Right cardiac atrium (tissue), 5 donors: ENCODE data around the gene ZNF501. TPM values are rescaled to one million over a fixed set of nuclear protein-coding genes. Genes with fewer than 3 reads are reported as not detected.

Source experiments
- ATAC-seq, 2 donors: fragments of 200-7000 bp; cut with Tn5 transposase; one replicate each; pipeline versions ENCODE4 v1.8.0 to v1.9.1; 2020; ENCODE audit warnings: moderate library complexity in 2 of 2, mild to moderate bottlenecking in 1 of 2
- DNase-seq, 3 donors: peaks; one replicate each; pipeline ENCODE4 v3.0.0-alpha.2; 2020
- H3K27ac ChIP-seq: one replicate; pipeline ENCODE4 v1.5.1; 2013; ENCODE audit warnings: mild to moderate bottlenecking, low read length, control low read depth, moderate library complexity
- H3K27me3 ChIP-seq: one replicate; pipeline ENCODE4 v1.6.1; 2013; ENCODE audit not compliant: control insufficient read depth, insufficient read depth
- H3K4me1 ChIP-seq: one replicate; pipeline ENCODE4 v1.6.1; 2013; ENCODE audit warnings: low read length; ENCODE audit not compliant: control insufficient read depth, insufficient read depth
- H3K4me3 ChIP-seq: one replicate; pipeline ENCODE4 v1.5.1; 2013; ENCODE audit warnings: low read length, control low read depth
- H3K9me3 ChIP-seq: one replicate; pipeline ENCODE4 v1.6.1; 2013; ENCODE audit warnings: low read length; ENCODE audit not compliant: control insufficient read depth
- WGBS: extraction: QIAGEN DNeasy Blood & Tissue Kit; methylation state at CpG from one replicate; pipeline ENCODE4 v1.1.7; 2013; 5-methylcytosine and 5-hydroxymethylcytosine counted together
- intact Hi-C, 4 donors: fragments of 100-400 bp; cut with DNase I; formaldehyde crosslinking; loops; one replicate each; pipeline versions ENCODE4 v1.11.0 to v1.14.0; 2022 to 2023
- polyA plus RNA-seq: library from polyadenylated mRNA; stranded (reverse); fragments of 200-250 nt; gene quantifications from one replicate; pipeline ENCODE4 v1.2.3, GENCODE V29; 2013
- total RNA-seq, 4 donors: library from RNA; stranded (reverse); fragmentation: NEBNext Ultra II Directional; extraction: Animal tissue kit (Norgen Biotek cat#: 25700); gene quantifications; one replicate each; pipeline ENCODE4 v1.2.1, GENCODE V29; 2021
- donor health status: healthy with polysubstance abuse.
- donor health status: DM: no; HTN: yes; CAD: no.
- donor health status: DM: no; HTN: no; CAD: no.
- donor health status: DM: no; HTN: yes; CAD: no; lungs with severe emphysema.
- donor health status: DM: yes; HTN: yes; CAD: no.

Gene ZNF501
- total and polyA plus RNA-seq, 5 donors: 1.9 to 6.3 (median 5.4) TPM

DNA sequence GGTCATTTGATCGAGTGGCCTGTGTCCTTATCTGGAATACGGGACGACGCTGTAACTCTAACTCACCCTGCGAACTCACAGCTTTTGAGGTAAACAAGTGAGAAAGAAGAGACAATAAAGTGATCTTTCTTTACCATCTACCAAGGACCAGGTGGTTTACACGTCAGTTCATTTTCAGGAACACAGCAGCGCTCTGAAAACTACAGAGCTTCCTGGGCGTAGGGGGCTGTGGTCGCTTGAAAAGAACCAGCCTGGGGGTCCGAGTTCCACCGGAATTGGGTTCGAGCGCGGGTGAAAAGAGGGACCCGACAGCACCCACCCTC, 31.6 kb downstream of the ZNF501 start:
- H3K9me3 ChIP-seq: no peaks in the 10 kb centered on the region
- H3K4me1 ChIP-seq: no peaks in the 10 kb centered on the region
- ATAC-seq (no peak), DNase-seq (no peak)
- intact Hi-C loops: loop anchor here in 1 of 4 donors (10.0 kb wide), 1 partner anchor 104 kb away; the partner anchor contains the start of gene TMEM42
- 2% methylated on average over 15 of the region's 15 CpGs for WGBS
- no peaks in the 10 kb centered on the region for H3K27me3 ChIP-seq
- peak overlapping the region; percentile 15 for H3K27ac ChIP-seq
- H3K4me3 ChIP-seq: peak overlapping the region; percentile 90

- H3K4me1 ChIP-seq: no peaks in the 10 kb centered on the region
- ATAC-seq: peak; percentile 100
- intact Hi-C loops: loop anchor here in 1 of 4 donors (10.0 kb wide), 1 partner anchor 103 kb away; the partner anchor contains the start of gene TMEM42
- H3K27me3 ChIP-seq: no peaks in the 10 kb centered on the region
- peak within 1 kb of the TSS; percentile 15 for H3K27ac ChIP-seq
- whole genome bisulfite sequencing: 1% methylated on average over 64 of the region's 64 CpGs
- peak; percentile 98 to 99 (median 99) for DNase-seq
- peak within 1 kb of the TSS; percentile 90 for H3K4me3 ChIP-seq
- no peaks in the 10 kb centered on the region for H3K9me3 ChIP-seq
Observed at GRCh38 chr3:44761424-44762169, 32.2 kb downstream of the ZNF501 start, which contains the start of the genes KIAA1143 and KIF15. Gene KIAA1143 (minus strand): TSS chr3:44761619. CDS start chr3:44761602, 17 bp downstream. Gene KIF15 (plus strand): TSS chr3:44761794. CDS start chr3:44761866, 72 bp downstream.

DNA sequence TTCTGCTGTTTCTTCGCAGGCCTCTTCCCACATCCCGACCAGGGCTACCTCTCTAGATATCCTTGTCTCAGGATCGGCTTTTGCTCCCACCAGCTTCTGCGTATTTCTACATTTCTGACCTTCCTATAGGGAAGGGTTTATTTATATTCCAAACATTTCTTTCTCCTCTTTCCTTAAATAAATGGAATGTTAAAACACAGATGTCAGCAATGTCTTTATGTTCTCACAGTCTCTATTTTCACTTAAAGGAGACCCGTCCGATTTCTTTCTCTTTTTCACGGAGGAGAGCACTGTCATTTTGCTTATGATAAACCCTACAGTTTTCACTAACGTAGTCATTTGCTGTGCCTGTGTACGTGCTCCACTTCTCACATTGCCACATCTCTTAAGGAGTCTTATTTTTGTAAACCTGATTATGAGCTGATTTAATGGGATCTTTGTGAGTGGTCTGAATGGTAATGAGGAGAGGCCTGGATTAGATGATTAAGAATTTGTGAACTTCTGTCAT, 32.8 kb downstream of the ZNF501 start:
- Histone ChIP-seq H3K4me1 (no peaks in the 10 kb centered on the region), H3K27ac (no peak overlapping the region), H3K27me3 (no peaks in the 10 kb centered on the region), H3K4me3 (peak overlapping the region; percentile 65), H3K9me3 (no peaks in the 10 kb centered on the region)
- WGBS: 2% methylated on average over 9 of the region's 9 CpGs
- intact Hi-C loops: loop anchor here in 1 of 4 donors (10.0 kb wide), 1 partner anchor 103 kb away; the partner anchor contains the start of gene TMEM42
- DNase-seq: no peak
- ATAC-seq: no peak

- Histone ChIP-seq H3K4me3 (no peak overlapping the region), H3K9me3 (no peaks in the 10 kb centered on the region), H3K27ac (no peak overlapping the region), H3K27me3 (no peaks in the 10 kb centered on the region), H3K4me1 (no peaks in the 10 kb centered on the region)
- WGBS: 38% methylated on average over 5 of the region's 5 CpGs
- intact Hi-C loops: loop anchor here in 1 of 4 donors (10.0 kb wide), 1 partner anchor 102 kb away; the partner anchor contains the start of gene TMEM42
- no peak for ATAC-seq
- no peak for DNase-seq
Observed at GRCh38 chr3:44762690-44763089, 33.3 kb downstream of the ZNF501 start.

- Histone ChIP-seq H3K4me1 (no peaks in the 10 kb centered on the region), H3K27ac (no peak overlapping the region), H3K9me3 (no peaks in the 10 kb centered on the region), H3K27me3 (no peaks in the 10 kb centered on the region), H3K4me3 (no peak overlapping the region)
- ATAC-seq (no peak), DNase-seq (no peak)
- intact Hi-C loops: loop anchor here in 1 of 4 donors (10.0 kb wide), 1 partner anchor 101 kb away; the partner anchor contains the start of gene TMEM42
Observed at GRCh38 chr3:44764248-44764647, 34.8 kb downstream of the ZNF501 start.

- intact Hi-C loops: no loop called here
- no peaks in the 10 kb centered on the region for H3K27me3 ChIP-seq
- no peaks in the 10 kb centered on the region for H3K4me1 ChIP-seq
- ATAC-seq (no peak), DNase-seq (no peak)
- no peak overlapping the region for H3K27ac ChIP-seq
- no peaks in the 10 kb centered on the region for H3K9me3 ChIP-seq
- no peak overlapping the region for H3K4me3 ChIP-seq
- WGBS: 97% methylated on average over 1 of the region's 1 CpG
Observed at GRCh38 chr3:44771424-44772098, 42.1 kb downstream of the ZNF501 start.

GRCh38 chr3:44772099-44772442, 42.6 kb downstream of the ZNF501 start:
- ATAC-seq (no peak), DNase-seq (no peak)
- no peak overlapping the region for H3K4me3 ChIP-seq
- intact Hi-C loops: no loop called here
- H3K9me3 ChIP-seq: no peaks in the 10 kb centered on the region
- no peaks in the 10 kb centered on the region for H3K27me3 ChIP-seq
- H3K27ac ChIP-seq: no peak overlapping the region
- no peaks in the 10 kb centered on the region for H3K4me1 ChIP-seq
- WGBS: 97% methylated on average over 1 of the region's 1 CpG

- DNase-seq: no peak
- Histone ChIP-seq H3K4me3 (no peak overlapping the region), H3K27ac (no peak overlapping the region), H3K4me1 (no peaks in the 10 kb centered on the region), H3K9me3 (no peaks in the 10 kb centered on the region), H3K27me3 (no peaks in the 10 kb centered on the region)
- intact Hi-C loops: no loop called here
- no peak for ATAC-seq
- WGBS: 96% methylated on average over 4 of the region's 4 CpGs
Observed at GRCh38 chr3:44782891-44783290, 53.5 kb downstream of the ZNF501 start.

Other genes starting within 250 kb of the ZNF501 start
- gene ZKSCAN7, start 174.4 kb upstream of the ZNF501 start, total RNA-seq: 1 to 10 TPM; 2.9 to 3.6 (median 3.3) TPM
- 1.9 TPM for gene ZKSCAN7, start 174.4 kb upstream of the ZNF501 start, polyA plus RNA-seq
- 1 to 10 TPM; 1.5 to 2.3 (median 2.0) TPM for gene ZNF660, start 144.7 kb upstream of the ZNF501 start, total RNA-seq
- gene ZNF660, start 144.7 kb upstream of the ZNF501 start, polyA plus RNA-seq: 1.0 TPM
- gene ZNF197, start 104.6 kb upstream of the ZNF501 start, total RNA-seq: 10 to 100 TPM; 13.3 to 15.8 (median 13.8) TPM
- gene ZNF197, start 104.6 kb upstream of the ZNF501 start, polyA plus RNA-seq: 6.7 TPM
- gene ZNF35, start 80.9 kb upstream of the ZNF501 start, total RNA-seq: 10 to 100 TPM in 1 of 4 donors, 1 to 10 TPM in 3; 6.1 to 12.7 (median 7.7) TPM
- gene ZNF35, start 80.9 kb upstream of the ZNF501 start, polyA plus RNA-seq: 3.5 TPM
- gene ZNF502, start 17.0 kb upstream of the ZNF501 start, total RNA-seq: 1 to 10 TPM; 3.4 to 4.6 (median 4.0) TPM
- 2.0 TPM for gene ZNF502, start 17.0 kb upstream of the ZNF501 start, polyA plus RNA-seq
- gene KIAA1143, start 32.0 kb downstream of the ZNF501 start, total RNA-seq: 10 to 100 TPM; 26.9 to 31.6 (median 28.8) TPM
- 17.2 TPM for gene KIAA1143, start 32.0 kb downstream of the ZNF501 start, polyA plus RNA-seq
- gene KIF15, start 32.2 kb downstream of the ZNF501 start, total RNA-seq: 1 to 10 TPM in 2 of 4 donors, under 1 TPM in 2; 0.25 to 1.3 (median 0.71) TPM
- 0.29 TPM for gene KIF15, start 32.2 kb downstream of the ZNF501 start, polyA plus RNA-seq
- gene TMEM42, start 132.3 kb downstream of the ZNF501 start, total RNA-seq: 10 to 100 TPM in 3 of 4 donors, 1 to 10 TPM in 1; 8.4 to 12.7 (median 10.9) TPM
- gene TMEM42, start 132.3 kb downstream of the ZNF501 start, polyA plus RNA-seq: 13.6 TPM
- not detected for gene TGM4, start 145.0 kb downstream of the ZNF501 start, total RNA-seq
- gene TGM4, start 145.0 kb downstream of the ZNF501 start, polyA plus RNA-seq: not detected
- 10 to 100 TPM; 39.0 to 57.6 (median 40.8) TPM for gene ZDHHC3, start 246.5 kb downstream of the ZNF501 start, total RNA-seq
- gene ZDHHC3, start 246.5 kb downstream of the ZNF501 start, polyA plus RNA-seq: 23.9 TPM
- 10 to 100 TPM; 22.7 to 37.5 (median 27.8) TPM for gene EXOSC7, start 246.6 kb downstream of the ZNF501 start, total RNA-seq
- 30.0 TPM for gene EXOSC7, start 246.6 kb downstream of the ZNF501 start, polyA plus RNA-seq